Heart right ventricle (tissue), 16 donors: ENCODE results near the gene ZMIZ1. TPM values are rescaled to one million over a fixed set of nuclear protein-coding genes. Genes with fewer than 3 reads are reported as not detected.

Experiments used
- ATAC-seq, 8 donors: fragments of 200-7000 bp; cut with Tn5 transposase; one replicate each; pipeline ENCODE4 v1.9.1; 2020; ENCODE audit warnings: mild to moderate bottlenecking in 8 of 8, moderate library complexity in 8 of 8, moderate number of reproducible peaks in 1 of 8
- DNase-seq, 2 donors: peaks; one replicate each; pipeline ENCODE4 v3.0.0-alpha.2; 2020
- H3K27ac ChIP-seq, 10 donors: fragments of 200-600 bp; sonication (generic) in 2 of 10; one replicate each; pipeline versions ENCODE4 v1.5.0 to v1.8.0; 2020 to 2022; ENCODE audit warnings: mild to moderate bottlenecking in 3 of 10
- H3K27me3 ChIP-seq, 7 donors: fragments of 200-600 bp; one replicate each; pipeline ENCODE4 v1.8.0; 2021 to 2022; ENCODE audit warnings: mild to moderate bottlenecking in 2 of 7
- H3K36me3 ChIP-seq, 9 donors: fragments of 200-600 bp; sonication (generic) in 1 of 9; one replicate each; pipeline versions ENCODE4 v1.5.0 to v1.8.0; 2020 to 2022; ENCODE audit warnings: mild to moderate bottlenecking in 2 of 9
- H3K4me1 ChIP-seq, 9 donors: fragments of 200-600 bp; sonication (generic) in 1 of 9; one replicate each; pipeline versions ENCODE4 v1.5.0 to v1.8.0; 2020 to 2022; ENCODE audit warnings: mild to moderate bottlenecking in 4 of 9
- H3K4me3 ChIP-seq, 10 donors: fragments of 200-600 bp; sonication (generic) in 2 of 10; one replicate each; pipeline versions ENCODE4 v1.5.0 to v1.8.0; 2020 to 2022; ENCODE audit warnings: mild to moderate bottlenecking in 7 of 10, moderate library complexity in 2 of 10
- H3K9me3 ChIP-seq, 11 donors: fragments of 200-600 bp in 10 of 11; sonication (generic) in 2 of 11; one replicate each; pipeline versions ENCODE4 v1.5.0 to v1.8.0; 2013 to 2022; ENCODE audit warnings: mild to moderate bottlenecking in 2 of 11, control low read depth in 1 of 11, moderate library complexity in 1 of 11
- WGBS, 2 donors: extraction: QIAGEN DNeasy Blood & Tissue Kit; methylation state at CpG; one replicate each; pipeline ENCODE4 v1.1.7; 2013; ENCODE audit warnings: inconsistent platforms in 1 of 2; 5-methylcytosine and 5-hydroxymethylcytosine counted together
- intact Hi-C, 10 donors: fragments of 100-400 bp; cut with DNase I; formaldehyde crosslinking; loops; one replicate each; pipeline versions ENCODE4 v1.11.1 to v1.14.2; 2022
- polyA plus RNA-seq, 2 donors: library from polyadenylated mRNA; stranded (reverse); fragments of 200-250 nt; gene quantifications; one replicate each; pipeline ENCODE4 v1.2.3, GENCODE V29; 2013
- total RNA-seq, 10 donors: library from RNA; stranded (reverse); fragmentation: NEBNext Ultra II Directional in 3 of 10; extraction: Animal tissue kit (Norgen Biotek cat#: 25700) in 3 of 10; gene quantifications; one replicate each; pipeline versions ENCODE4 v1.2.1 to v1.2.4, GENCODE V29; 2021 to 2023
- TF ChIP-seq, protein P1 (sequence below), 9 donors: fragments of 200-600 bp; sonication (generic) in 2 of 9; IDR thresholded peaks; one replicate each; pipeline versions ENCODE4 v1.5.0 to v1.8.0; 2021 to 2022; ENCODE audit warnings: antibody characterized with exemption in 9 of 9, mild to moderate bottlenecking in 5 of 9, moderate library complexity in 1 of 9
- donor health status: Arrhythmogenic right ventricular cardiomyopathy.
- donor health status: ischemic (EF 13 %, LVEDD 7.1; RV severe dilation, severe dysfunction).
- donor health status: healthy with polysubstance abuse.
- donor health status: DM: no; HTN: yes; CAD: no.
- donor health status: DM: no; HTN: no; CAD: no.
- donor health status: ischemic (EF 25% LVEDD 6.9; RV normal size, moderate dysfunction).
- donor health status: ischemic (EF 25% LVEDD 5.7; RV mildly dilated, moderate dysfunction).
- donor health status: healthy.
- donor health status: DM: yes; HTN: yes; CAD: no.
- donor health status: Ischemic cardiomyopathy.
- donor health status: ischemic (EF 35%, LVEDD 5.7; RV mildly dilated, moderate dysfunction).
- donor health status: nonischemic (EF 11% LVEDD 7.7; RV severe dilation, severe dysfunction).
- donor health status: DM: yes; HTN: yes; CAD: no.
- donor health status: PGD.
- donor health status: ischemic (EF 29% LVEDD 5.4; RV normal size, mild dysfunction).
- donor health status: nonischemic (EF 23%, LVEDD 6.1; RV moderate dilation, normal function).

Gene ZMIZ1
- total and polyA plus RNA-seq, 12 donors: 24.2 to 61.5 (median 49.8) TPM

- H3K4me3 ChIP-seq: no peak overlapping the region
- H3K36me3 ChIP-seq: peaks cover 0 to 36% (median 0%) of the 10 kb centered on the region in 9 donors
- no peaks in the 10 kb centered on the region for H3K27me3 ChIP-seq
- H3K9me3 ChIP-seq: no peaks in the 10 kb centered on the region
- TF ChIP-seq, protein P1, sequence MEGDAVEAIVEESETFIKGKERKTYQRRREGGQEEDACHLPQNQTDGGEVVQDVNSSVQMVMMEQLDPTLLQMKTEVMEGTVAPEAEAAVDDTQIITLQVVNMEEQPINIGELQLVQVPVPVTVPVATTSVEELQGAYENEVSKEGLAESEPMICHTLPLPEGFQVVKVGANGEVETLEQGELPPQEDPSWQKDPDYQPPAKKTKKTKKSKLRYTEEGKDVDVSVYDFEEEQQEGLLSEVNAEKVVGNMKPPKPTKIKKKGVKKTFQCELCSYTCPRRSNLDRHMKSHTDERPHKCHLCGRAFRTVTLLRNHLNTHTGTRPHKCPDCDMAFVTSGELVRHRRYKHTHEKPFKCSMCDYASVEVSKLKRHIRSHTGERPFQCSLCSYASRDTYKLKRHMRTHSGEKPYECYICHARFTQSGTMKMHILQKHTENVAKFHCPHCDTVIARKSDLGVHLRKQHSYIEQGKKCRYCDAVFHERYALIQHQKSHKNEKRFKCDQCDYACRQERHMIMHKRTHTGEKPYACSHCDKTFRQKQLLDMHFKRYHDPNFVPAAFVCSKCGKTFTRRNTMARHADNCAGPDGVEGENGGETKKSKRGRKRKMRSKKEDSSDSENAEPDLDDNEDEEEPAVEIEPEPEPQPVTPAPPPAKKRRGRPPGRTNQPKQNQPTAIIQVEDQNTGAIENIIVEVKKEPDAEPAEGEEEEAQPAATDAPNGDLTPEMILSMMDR (IDR thresholded peaks at IDR 0.05): no peak
- ATAC-seq (no peak), DNase-seq (no peak)
- intact Hi-C loops: no loop called here
- WGBS, 2 donors: 81 to 84% methylated on average over 10 of the region's 10 CpGs
- peak overlapping the region in 7 of 10 donors; percentile 71 to 91 (median 85) for H3K27ac ChIP-seq
- H3K4me1 ChIP-seq: peaks cover 49 to 100% (median 96%) of the 10 kb centered on the region in 9 donors
Observed at GRCh38 chr10:79263939-79264338, 195.2 kb downstream of the ZMIZ1 start.

DNA sequence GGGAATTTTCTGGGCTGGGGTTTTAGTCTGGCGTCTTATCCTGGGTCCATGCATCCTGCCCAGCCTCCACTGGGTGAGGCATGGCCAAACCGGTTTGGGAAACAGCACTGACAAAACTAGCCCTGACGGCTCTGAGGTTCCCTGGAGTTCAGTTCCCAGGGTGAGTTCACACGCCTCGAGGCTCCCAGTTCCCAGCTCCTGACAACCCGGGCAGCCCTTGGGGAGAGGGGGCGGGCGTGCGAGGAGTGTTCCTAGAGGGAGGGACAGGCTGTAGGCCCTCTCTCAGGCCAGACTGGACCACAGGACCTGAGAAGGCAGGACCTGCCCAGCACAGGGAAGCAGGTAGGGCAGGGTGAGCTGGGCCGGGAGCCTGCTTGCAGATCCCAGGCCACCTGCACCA, 196.2 kb downstream of the ZMIZ1 start:
- 60 to 77% methylated on average over 10 of the region's 10 CpGs for WGBS, 2 donors
- ATAC-seq (peak in 7 of 8 donors; percentile 3 to 38 (median 11)), DNase-seq (peak; percentile 64 to 67)
- TF ChIP-seq, protein P1 (IDR thresholded peaks at IDR 0.05): no peak
- peaks cover 54 to 100% (median 94%) of the 10 kb centered on the region in 9 donors for H3K4me1 ChIP-seq
- H3K4me3 ChIP-seq: peak overlapping the region in 2 of 10 donors; percentile 20 to 25
- no peaks in the 10 kb centered on the region for H3K27me3 ChIP-seq
- peaks cover 0 to 41% (median 0%) of the 10 kb centered on the region in 9 donors for H3K36me3 ChIP-seq
- peak overlapping the region; percentile 61 to 91 (median 85) for H3K27ac ChIP-seq
- intact Hi-C loops: loop anchor here in 1 of 10 donors (5.0 kb wide), 1 partner anchor 43 kb away; no protein-coding TSS in a partner anchor
- H3K9me3 ChIP-seq: no peaks in the 10 kb centered on the region

DNA sequence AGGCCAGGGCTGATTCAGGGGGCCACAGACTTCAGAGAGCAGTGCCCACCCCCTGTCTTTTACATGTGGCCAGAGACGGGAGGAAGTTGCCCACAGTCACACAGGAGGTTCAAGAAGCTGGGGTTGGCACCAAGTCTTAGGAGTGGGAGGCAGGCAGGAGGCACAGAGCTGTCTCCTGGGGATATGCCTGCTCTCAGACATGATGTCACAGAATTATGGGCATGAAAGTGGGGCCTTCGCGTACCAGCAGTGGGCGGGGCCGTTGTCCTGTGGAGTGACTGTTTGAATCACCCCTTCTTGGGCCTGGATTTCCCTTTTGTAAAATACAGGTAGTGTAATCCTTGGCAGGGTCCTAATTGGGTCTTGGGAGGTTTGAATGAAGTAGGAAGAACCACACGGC, 197.3 kb downstream of the ZMIZ1 start:
- ATAC-seq (peak in 2 of 8 donors; percentile 0), DNase-seq (no peak)
- peak overlapping the region; percentile 61 to 91 (median 85) for H3K27ac ChIP-seq
- intact Hi-C loops: loop anchor here in 2 of 10 donors (2.0 to 5.0 kb wide), 2 partner anchors 23 to 44 kb away; no protein-coding TSS in a partner anchor
- no peaks in the 10 kb centered on the region for H3K9me3 ChIP-seq
- H3K4me1 ChIP-seq: peaks cover 55 to 100% (median 94%) of the 10 kb centered on the region in 9 donors
- TF ChIP-seq, protein P1 (IDR thresholded peaks at IDR 0.05): no peak
- 49 to 57% methylated on average over 6 of the region's 6 CpGs for WGBS, 2 donors
- H3K36me3 ChIP-seq: peaks cover 0 to 46% (median 0%) of the 10 kb centered on the region in 9 donors
- H3K27me3 ChIP-seq: no peaks in the 10 kb centered on the region
- peak overlapping the region in 2 of 10 donors; percentile 7 to 25 for H3K4me3 ChIP-seq

DNA sequence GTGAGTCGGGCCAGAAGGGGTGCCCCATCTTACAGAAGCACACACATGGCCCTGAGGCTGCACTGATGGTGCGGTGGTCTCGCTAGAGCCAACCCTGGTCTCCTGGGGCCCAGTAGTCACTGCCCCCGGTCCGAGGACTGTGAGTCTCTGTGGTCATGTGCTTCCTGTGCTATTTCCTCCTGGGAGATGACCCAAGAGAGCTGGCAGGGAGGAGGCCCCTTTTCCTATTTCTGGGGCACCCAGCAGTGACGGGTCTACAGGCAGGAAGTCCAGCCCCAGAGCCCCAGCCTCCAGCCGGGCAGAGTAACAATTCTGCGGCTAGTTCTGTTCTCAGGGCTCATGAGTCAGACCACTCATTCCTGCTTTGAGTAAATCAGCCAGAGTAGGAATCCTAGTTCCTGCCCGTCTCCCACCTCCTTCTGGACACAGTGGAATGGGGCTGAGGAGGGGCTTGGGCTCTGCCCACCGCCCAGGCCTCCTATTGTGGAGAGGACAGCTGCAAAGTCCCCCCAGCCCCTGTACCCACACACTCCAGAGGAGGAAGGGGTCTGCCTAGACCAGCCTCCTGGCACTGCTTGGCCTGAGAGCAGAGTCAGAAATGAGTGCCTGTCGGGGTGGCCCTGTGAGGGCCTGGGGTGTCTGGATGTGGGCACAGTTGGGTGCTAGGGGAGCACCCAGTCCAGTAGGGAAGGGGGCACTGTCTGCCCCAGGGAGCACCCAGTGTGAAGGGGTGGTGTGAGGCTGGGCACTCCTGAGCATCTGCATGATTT, 198.0 kb downstream of the ZMIZ1 start:
- Histone ChIP-seq H3K4me3 (peak overlapping the region in 4 of 10 donors; percentile 2 to 25 (median 12)), H3K36me3 (peaks cover 0 to 49% (median 0%) of the 10 kb centered on the region in 9 donors), H3K4me1 (peaks cover 52 to 100% (median 94%) of the 10 kb centered on the region in 9 donors), H3K27ac (peak overlapping the region; percentile 61 to 91 (median 85)), H3K9me3 (no peaks in the 10 kb centered on the region), H3K27me3 (no peaks in the 10 kb centered on the region)
- peak; percentile 61 to 82 for DNase-seq
- TF ChIP-seq, protein P1 (IDR thresholded peaks at IDR 0.05): no peak
- peak; percentile 49 to 83 (median 71) for ATAC-seq
- intact Hi-C loops: loop anchor here in 2 of 10 donors (2.0 to 5.0 kb wide), 2 partner anchors 24 to 44 kb away; no protein-coding TSS in a partner anchor
- 32 to 40% methylated on average over 11 of the region's 11 CpGs for WGBS, 2 donors
